Measurements from ENCODE around the gene AUP1.
"Not testable (repeated sequence)": the region's sequence is repeated elsewhere in the genome, so short reads cannot be mapped to it uniquely, and the experiment has no call there.

Gene AUP1

GRCh38 chr2:74529357-74530238 is at the start of gene AUP1, which contains the start of gene HTRA2:
TSS of gene AUP1 (minus strand) at chr2:74529706. CDS start at chr2:74529629, 77 bp downstream.
TSS of gene HTRA2 (plus strand) at chr2:74529933. CDS start at chr2:74530007, 74 bp downstream.
- peak; percentile 96 for DNase-seq

- no peak for DNase-seq
These were observed 48.9 kb upstream of the AUP1 start for GRCh38 chr2:74578408-74578807.

- no peak for DNase-seq
These were observed 47.9 kb upstream of the AUP1 start for GRCh38 chr2:74577448-74577847.

GRCh38 chr2:74576863-74577229 is 47.3 kb upstream of the AUP1 start:
- no peak for DNase-seq

GRCh38 chr2:74576211-74576862 is 46.8 kb upstream of the AUP1 start:
- DNase-seq: no peak

- no peak for DNase-seq
These were observed 45.8 kb upstream of the AUP1 start for GRCh38 chr2:74575320-74575719.

GRCh38 chr2:74573747-74574562 is 44.4 kb upstream of the AUP1 start:
- DNase-seq: no peak

- no peak for DNase-seq
These were observed 42.8 kb upstream of the AUP1 start for GRCh38 chr2:74572178-74572925.

- DNase-seq: no peak
These were observed 41.6 kb upstream of the AUP1 start for GRCh38 chr2:74571058-74571457.

GRCh38 chr2:74569686-74570085 is 40.2 kb upstream of the AUP1 start:
- no peak for DNase-seq

GRCh38 chr2:74567881-74568280 is 38.4 kb upstream of the AUP1 start:
- DNase-seq: peak; percentile 47

GRCh38 chr2:74566754-74567085 is 37.2 kb upstream of the AUP1 start:
- peak; percentile 71 for DNase-seq

GRCh38 chr2:74566076-74566753 is 36.7 kb upstream of the AUP1 start:
- no peak for DNase-seq

- peak; percentile 50 for DNase-seq
These were observed 34.7 kb upstream of the AUP1 start for GRCh38 chr2:74564222-74564621.

- no peak for DNase-seq
These were observed 32.7 kb upstream of the AUP1 start for GRCh38 chr2:74562126-74562775.

- not testable (repeated sequence) for DNase-seq
These were observed 31.5 kb upstream of the AUP1 start for GRCh38 chr2:74561022-74561421.

- DNase-seq: peak; percentile 52
These were observed 31.1 kb upstream of the AUP1 start for GRCh38 chr2:74560591-74560990.

GRCh38 chr2:74559912-74560311 is 30.4 kb upstream of the AUP1 start:
- no peak for DNase-seq

- no peak for DNase-seq
These were observed 29.1 kb upstream of the AUP1 start for GRCh38 chr2:74558284-74559230.

- no peak for DNase-seq
These were observed 27.4 kb upstream of the AUP1 start for GRCh38 chr2:74556831-74557370.

Data from kidney glomerular epithelial cell (primary cell).